Panc1 (cell line): Measurements from ENCODE around the gene LHX4. TPM values are rescaled to one million over a fixed set of nuclear protein-coding genes. Genes with fewer than 3 reads are reported as not detected.

Experiments
- ATAC-seq: fragments of 200-7000 bp; cut with Tn5 transposase; 2 replicates; pipeline ENCODE4 v1.9.1; 2020; ENCODE audit warnings: mild to moderate bottlenecking, moderate library complexity
- BruUV-seq: library from RNA; stranded (reverse); fragments of 400-500 nt; replicated peaks from 2 replicates; lab custom pipeline; 2021; lab: Mats Ljungman, UMichigan
- CTCF ChIA-PET: fragments of 300-600 bp; sonication (Branson Sonifier 250); formaldehyde crosslinking; loops from one replicate; lab custom pipeline; 2022; ENCODE audit warnings: antibody characterized with exemption; lab: Charles Lee
- POLR2A ChIA-PET: fragments of 300-600 bp; sonication (Branson Sonifier 250); formaldehyde crosslinking; loops from one replicate; lab custom pipeline; 2022; ENCODE audit warnings: antibody characterized with exemption; lab: Charles Lee
- DNase-seq: peaks from one replicate; pipeline ENCODE4 v3.0.0-alpha.2; 2010; ENCODE audit warnings: low read depth, low spot score
- H3K27ac ChIP-seq: 2 replicates; pipeline ENCODE4 v1.5.1; 2011; ENCODE audit warnings: mild to moderate bottlenecking, low read length, inconsistent platforms
- H3K27me3 ChIP-seq: fragments of 200-500 bp; sonication (Bioruptor generic); 2 replicates; pipeline ENCODE4 v1.6.0; 2014; ENCODE audit warnings: low read length, inconsistent platforms; ENCODE audit not compliant: control insufficient read depth, insufficient read depth
- H3K36me3 ChIP-seq: fragments of 200-500 bp; sonication (Bioruptor generic); 2 replicates; pipeline ENCODE4 v1.5.1; 2014; ENCODE audit warnings: inconsistent platforms, mild to moderate bottlenecking, low read length, moderate library complexity; ENCODE audit not compliant: control insufficient read depth, insufficient read depth
- H3K4me1 ChIP-seq: 2 replicates; pipeline ENCODE4 v1.5.1; 2011; ENCODE audit warnings: inconsistent platforms, mild to moderate bottlenecking, low read length, moderate library complexity; ENCODE audit not compliant: control insufficient read depth, insufficient read depth
- H3K4me3 ChIP-seq, 2 experiments: 2 replicates each; pipeline ENCODE4 v1.5.1; 2011 to 2012; ENCODE audit warnings: low read depth in 2 of 2, low read length in 2 of 2, mild to moderate bottlenecking in 2 of 2, inconsistent platforms in 1 of 2, moderate library complexity in 1 of 2
- H3K9me3 ChIP-seq: fragments of 200-500 bp; sonication (Bioruptor generic); 2 replicates; pipeline ENCODE4 v1.5.1; 2014; ENCODE audit warnings: low read depth, mild to moderate bottlenecking, inconsistent platforms, low read length, moderate library complexity; ENCODE audit not compliant: control insufficient read depth, insufficient read depth
- CTCF ChIP-seq: fragments of 450-650 bp; IDR thresholded peaks from 2 replicates; pipeline ENCODE4 v1.5.1; 2017; ENCODE audit warnings: mild to moderate bottlenecking
- POLR2AphosphoS5 ChIP-seq: IDR thresholded peaks from 2 replicates; pipeline ENCODE4 v1.6.1; 2012; ENCODE audit warnings: mild to moderate bottlenecking, low read depth, low read length, moderate library complexity
- SIN3A ChIP-seq: IDR thresholded peaks from 2 replicates; pipeline ENCODE4 v1.6.1; 2012; ENCODE audit warnings: low read depth, mild to moderate bottlenecking, low read length, moderate library complexity, borderline replicate concordance; ENCODE audit not compliant: insufficient read depth
- TCF7L2 ChIP-seq: IDR thresholded peaks from 2 replicates; pipeline ENCODE4 v1.6.1; 2011; ENCODE audit warnings: mild to moderate bottlenecking, low read depth, low read length, inconsistent platforms
- in situ Hi-C: cut with HindIII; loops from 2 replicates; pipeline ENCODE4 v1.10.0; 2016; ENCODE audit warnings: low sequenced_read_pairs, low pct_unique_long_range_greater_than_20kb
- intact Hi-C: fragments of 100-400 bp; cut with micrococcal nuclease; formaldehyde crosslinking; loops from one replicate; pipeline ENCODE4 v1.10.0; 2022; ENCODE audit not compliant: unreplicated experiment
- total RNA-seq: library from RNA; stranded (reverse); gene quantifications from one replicate; pipeline ENCODE4 v1.2.1, GENCODE V29; 2021; ENCODE audit not compliant: unreplicated experiment
- TF ChIP-seq, protein P1 (sequence below), 2 experiments: IDR thresholded peaks; 2 replicates each; pipeline ENCODE4 v1.6.1; 2011 to 2012; ENCODE audit warnings: low read depth in 2 of 2, control low read depth in 1 of 2, low read length in 1 of 2, mild to moderate bottlenecking in 1 of 2, moderate library complexity in 1 of 2; ENCODE audit not compliant: insufficient read depth in 1 of 2

Gene LHX4
- total RNA-seq, 1 experiment from 2014 or later, result 0.72 TPM

GRCh38 chr1:180279651-180280050, 49.6 kb downstream of the LHX4 start:
- ChIA-PET POLR2A (no interaction called here), CTCF (interaction anchor here (0.7 kb wide), 1 partner anchor 10 kb away, joined by 4 read pairs; no protein-coding TSS in a partner anchor)
- Histone ChIP-seq H3K4me3 (no peak overlapping the region), H3K9me3 (no peaks in the 10 kb centered on the region), H3K27ac (no peak overlapping the region), H3K36me3 (no peaks in the 10 kb centered on the region), H3K4me1 (no peaks in the 10 kb centered on the region), H3K27me3 (no peaks in the 10 kb centered on the region)
- intact Hi-C loops (no loop called here), in situ Hi-C loops (no loop called here)
- DNase-seq (no peak), ATAC-seq (no peak)
- no TSS peak for BruUV-seq
- TF ChIP-seq TCF7L2 (no peak), SIN3A (no peak), POLR2AphosphoS5 (no peak), CTCF (no peak)
- TF ChIP-seq, protein P1, sequence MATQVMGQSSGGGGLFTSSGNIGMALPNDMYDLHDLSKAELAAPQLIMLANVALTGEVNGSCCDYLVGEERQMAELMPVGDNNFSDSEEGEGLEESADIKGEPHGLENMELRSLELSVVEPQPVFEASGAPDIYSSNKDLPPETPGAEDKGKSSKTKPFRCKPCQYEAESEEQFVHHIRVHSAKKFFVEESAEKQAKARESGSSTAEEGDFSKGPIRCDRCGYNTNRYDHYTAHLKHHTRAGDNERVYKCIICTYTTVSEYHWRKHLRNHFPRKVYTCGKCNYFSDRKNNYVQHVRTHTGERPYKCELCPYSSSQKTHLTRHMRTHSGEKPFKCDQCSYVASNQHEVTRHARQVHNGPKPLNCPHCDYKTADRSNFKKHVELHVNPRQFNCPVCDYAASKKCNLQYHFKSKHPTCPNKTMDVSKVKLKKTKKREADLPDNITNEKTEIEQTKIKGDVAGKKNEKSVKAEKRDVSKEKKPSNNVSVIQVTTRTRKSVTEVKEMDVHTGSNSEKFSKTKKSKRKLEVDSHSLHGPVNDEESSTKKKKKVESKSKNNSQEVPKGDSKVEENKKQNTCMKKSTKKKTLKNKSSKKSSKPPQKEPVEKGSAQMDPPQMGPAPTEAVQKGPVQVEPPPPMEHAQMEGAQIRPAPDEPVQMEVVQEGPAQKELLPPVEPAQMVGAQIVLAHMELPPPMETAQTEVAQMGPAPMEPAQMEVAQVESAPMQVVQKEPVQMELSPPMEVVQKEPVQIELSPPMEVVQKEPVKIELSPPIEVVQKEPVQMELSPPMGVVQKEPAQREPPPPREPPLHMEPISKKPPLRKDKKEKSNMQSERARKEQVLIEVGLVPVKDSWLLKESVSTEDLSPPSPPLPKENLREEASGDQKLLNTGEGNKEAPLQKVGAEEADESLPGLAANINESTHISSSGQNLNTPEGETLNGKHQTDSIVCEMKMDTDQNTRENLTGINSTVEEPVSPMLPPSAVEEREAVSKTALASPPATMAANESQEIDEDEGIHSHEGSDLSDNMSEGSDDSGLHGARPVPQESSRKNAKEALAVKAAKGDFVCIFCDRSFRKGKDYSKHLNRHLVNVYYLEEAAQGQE (IDR thresholded peaks at IDR 0.05; ENCODE audit: insufficient read depth in 1 of 2, low read depth in 2 of 2, low read length in 1 of 2), result no peak

- no TSS peak for BruUV-seq
- no peaks in the 10 kb centered on the region for H3K9me3 ChIP-seq
- H3K4me1 ChIP-seq, result no peaks in the 10 kb centered on the region
- in situ Hi-C loops, result no loop called here
- peaks cover 3% of the 10 kb centered on the region; the same call in 1 of the 2 replicates for H3K36me3 ChIP-seq
- no peak for ATAC-seq
- no peak overlapping the region for H3K27ac ChIP-seq
- ChIA-PET POLR2A (interaction anchor here (0.6 kb wide), 1 partner anchor 211 kb away, joined by 3 read pairs; no protein-coding TSS in a partner anchor), CTCF (no interaction called here)
- intact Hi-C loops, result no loop called here
- no peak for DNase-seq
- TF ChIP-seq CTCF (no peak), TCF7L2 (no peak), SIN3A (no peak), POLR2AphosphoS5 (no peak)
- no peak overlapping the region for H3K4me3 ChIP-seq
- no peaks in the 10 kb centered on the region for H3K27me3 ChIP-seq
Observed at GRCh38 chr1:180280617-180281016, 50.6 kb downstream of the LHX4 start.
